Measurements from ENCODE around the gene CST3.

- TF ChIP-seq CTCF (IDR thresholded peaks at IDR 0.05) (no peak), POLR2AphosphoS5 (IDR thresholded peaks at IDR 0.05) (no peak), POLR2A (IDR thresholded peaks at IDR 0.05) (no peak)
These were observed 24.6 kb upstream of the CST3 start for GRCh38 chr20:23662276-23662870.

All from gastroesophageal sphincter (tissue), 3 donors.